Rectal smooth muscle tissue (tissue), 1 donor: ENCODE data around the gene NCR3LG1.
A peak's percentile ranks its signal among the peaks of the same experiment; 100 is the strongest.

Source experiments
- H3K27ac ChIP-seq: one replicate; pipeline ENCODE4 v1.7.0; 2013; ENCODE audit warnings: low read depth, low read length, inconsistent platforms
- H3K27me3 ChIP-seq: one replicate; pipeline ENCODE4 v1.7.0; 2013; ENCODE audit warnings: low read length; ENCODE audit not compliant: control insufficient read depth, insufficient read depth
- H3K36me3 ChIP-seq: one replicate; pipeline ENCODE4 v1.7.0; 2013; ENCODE audit warnings: low read length; ENCODE audit not compliant: control insufficient read depth, insufficient read depth
- H3K4me1 ChIP-seq: one replicate; pipeline ENCODE4 v1.7.0; 2013; ENCODE audit warnings: low read length; ENCODE audit not compliant: control insufficient read depth, insufficient read depth
- H3K4me3 ChIP-seq: one replicate; pipeline ENCODE4 v1.7.0; 2013; ENCODE audit warnings: low read length
- H3K9ac ChIP-seq: one replicate; pipeline ENCODE4 v1.7.0; 2013; ENCODE audit warnings: low read length

The NCR3LG1 gene

DNA sequence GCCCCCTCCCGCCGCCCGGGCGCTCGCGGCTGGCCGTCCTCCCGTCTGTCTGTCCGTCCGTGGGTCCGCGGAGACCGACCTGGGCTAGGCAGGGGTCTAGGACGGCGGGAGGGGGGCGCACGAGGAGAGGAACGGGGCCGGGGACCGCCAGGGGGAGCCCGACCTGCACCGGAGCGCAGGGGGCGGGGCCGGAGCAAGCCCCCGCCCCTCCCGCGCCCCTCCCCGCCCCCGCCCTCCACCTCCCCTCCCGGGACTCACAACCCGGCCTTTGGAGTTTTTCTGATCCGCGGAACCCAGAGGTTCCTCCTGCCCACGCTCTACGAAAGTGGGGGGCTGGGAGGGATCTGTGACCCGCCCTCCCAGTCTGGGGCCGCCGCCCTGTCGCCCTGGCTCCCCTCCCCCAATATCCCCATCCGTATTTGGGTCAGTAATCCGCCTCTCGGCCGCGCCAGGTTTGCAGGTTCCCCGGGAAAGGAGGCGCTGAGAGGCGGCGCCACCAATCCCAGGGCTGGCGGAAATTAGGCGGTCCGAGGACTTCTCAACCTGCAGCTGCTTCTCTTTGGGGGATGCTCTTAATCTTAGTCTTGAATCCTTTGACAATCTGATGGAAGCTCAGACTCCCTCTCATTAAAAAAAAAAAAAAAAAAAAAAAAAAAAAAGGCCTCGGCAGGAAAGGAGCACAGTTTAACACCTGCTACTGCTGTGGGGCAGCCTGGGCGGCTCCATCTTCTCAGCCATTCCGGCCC lies 37.8 kb downstream of the NCR3LG1 start:
- H3K27me3 ChIP-seq = no peaks in the 10 kb centered on the region
- H3K27ac ChIP-seq = no peak overlapping the region
- H3K36me3 ChIP-seq = no peaks in the 10 kb centered on the region
- H3K4me3 ChIP-seq = peak overlapping the region; percentile 70
- no peaks in the 10 kb centered on the region for H3K4me1 ChIP-seq
- no peak overlapping the region for H3K9ac ChIP-seq

DNA sequence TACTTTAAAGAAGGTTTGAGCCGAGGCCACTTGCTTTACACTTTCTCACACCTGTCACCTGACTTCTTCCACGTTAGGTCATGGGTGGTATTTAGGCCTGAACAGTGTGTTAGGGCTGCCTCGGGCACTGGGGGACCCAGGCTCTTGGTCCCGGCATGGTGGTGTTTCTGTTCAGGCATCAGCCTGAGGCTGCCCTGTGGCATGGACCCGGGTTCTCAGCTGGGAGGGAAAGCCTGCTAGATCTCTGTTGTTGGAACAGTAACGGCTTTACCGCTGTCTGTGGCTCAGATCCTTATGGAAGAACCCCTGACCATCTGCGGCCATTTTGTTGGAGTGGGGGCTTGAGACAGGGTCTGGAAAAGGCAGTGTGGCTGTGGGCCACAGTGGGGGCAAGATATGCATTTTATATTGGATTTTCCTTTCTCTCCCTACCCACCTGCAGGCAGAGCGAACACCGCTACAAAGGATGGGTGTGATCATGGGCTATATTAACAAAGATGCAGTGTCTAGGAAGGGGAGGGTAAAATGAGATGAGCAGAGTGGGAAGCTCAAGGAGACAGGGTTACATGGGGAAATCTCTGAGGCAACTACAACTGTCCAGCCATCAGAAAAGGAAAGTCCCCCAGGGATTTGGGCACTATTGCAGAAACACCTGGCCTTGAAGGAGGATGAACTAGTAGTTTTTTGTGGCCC lies 38.5 kb downstream of the NCR3LG1 start:
- Histone ChIP-seq H3K9ac (no peak overlapping the region), H3K27me3 (no peaks in the 10 kb centered on the region), H3K4me1 (no peaks in the 10 kb centered on the region), H3K27ac (no peak overlapping the region), H3K36me3 (no peaks in the 10 kb centered on the region), H3K4me3 (no peak overlapping the region)

DNA sequence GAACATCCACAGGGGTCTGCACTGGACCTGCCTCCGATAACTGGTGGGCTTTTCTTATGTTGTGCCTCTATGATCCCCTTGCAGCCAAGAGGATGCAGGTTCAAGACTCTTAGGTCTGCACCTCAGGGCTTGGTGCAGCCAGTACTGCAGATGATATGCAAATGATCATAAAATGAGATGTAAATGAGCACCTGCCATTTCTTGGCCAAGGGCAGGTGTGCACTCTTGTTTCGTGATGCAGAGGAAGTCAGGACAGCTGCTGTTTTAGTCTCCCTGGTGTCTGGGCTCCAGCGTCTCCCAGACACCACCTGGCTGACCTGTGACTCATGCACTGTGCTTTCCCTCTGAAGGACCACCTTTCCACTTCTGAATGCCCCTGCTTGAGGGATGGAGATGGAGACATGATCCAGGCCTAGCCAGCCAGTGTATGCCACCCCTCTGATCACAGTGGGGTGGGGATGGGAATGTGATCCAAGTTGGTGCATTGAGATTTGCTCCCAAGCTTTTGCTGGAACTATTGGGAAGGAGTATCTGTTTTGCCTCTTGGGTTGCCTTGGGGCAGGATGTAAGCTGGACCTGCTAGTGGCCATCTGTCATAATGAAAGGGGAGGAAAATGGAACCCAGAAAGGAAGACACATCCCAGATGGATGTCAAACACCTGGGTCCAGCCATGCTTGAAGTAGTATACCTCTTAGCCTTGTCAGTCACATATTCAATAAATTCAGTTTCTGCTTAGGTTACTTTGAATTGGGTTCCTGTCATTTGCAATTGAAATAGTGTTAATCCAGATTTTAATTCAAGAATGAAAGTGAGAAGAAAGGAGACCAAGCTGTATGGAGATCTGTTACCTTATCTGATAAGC lies 40.1 kb downstream of the NCR3LG1 start:
- no peaks in the 10 kb centered on the region for H3K36me3 ChIP-seq
- no peak overlapping the region for H3K4me3 ChIP-seq
- no peak overlapping the region for H3K9ac ChIP-seq
- no peaks in the 10 kb centered on the region for H3K4me1 ChIP-seq
- no peaks in the 10 kb centered on the region for H3K27me3 ChIP-seq
- H3K27ac ChIP-seq = no peak overlapping the region

DNA sequence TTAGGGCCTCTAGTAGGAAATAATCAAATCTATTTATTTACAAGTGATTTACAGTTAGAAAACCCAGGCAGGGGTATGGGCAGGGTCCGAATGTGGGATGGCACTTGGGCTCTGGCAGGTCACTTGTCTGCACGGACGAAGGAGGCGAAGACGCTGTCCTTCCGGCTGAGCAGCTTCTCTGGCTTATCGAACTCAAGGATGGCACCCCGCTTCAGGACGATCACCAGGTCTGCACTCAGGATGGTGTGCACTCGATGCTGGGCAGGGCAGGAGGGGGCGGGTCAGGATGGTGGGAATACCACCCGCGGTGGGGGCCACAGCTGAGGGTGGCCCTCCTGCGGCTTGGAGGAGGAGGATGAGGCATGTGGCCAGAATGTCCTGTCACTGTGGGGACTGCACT lies 41.3 kb downstream of the NCR3LG1 start:
- H3K36me3 ChIP-seq = no peaks in the 10 kb centered on the region
- no peak overlapping the region for H3K4me3 ChIP-seq
- H3K27ac ChIP-seq = no peak overlapping the region
- H3K27me3 ChIP-seq = no peaks in the 10 kb centered on the region
- no peaks in the 10 kb centered on the region for H3K4me1 ChIP-seq
- no peak overlapping the region for H3K9ac ChIP-seq

DNA sequence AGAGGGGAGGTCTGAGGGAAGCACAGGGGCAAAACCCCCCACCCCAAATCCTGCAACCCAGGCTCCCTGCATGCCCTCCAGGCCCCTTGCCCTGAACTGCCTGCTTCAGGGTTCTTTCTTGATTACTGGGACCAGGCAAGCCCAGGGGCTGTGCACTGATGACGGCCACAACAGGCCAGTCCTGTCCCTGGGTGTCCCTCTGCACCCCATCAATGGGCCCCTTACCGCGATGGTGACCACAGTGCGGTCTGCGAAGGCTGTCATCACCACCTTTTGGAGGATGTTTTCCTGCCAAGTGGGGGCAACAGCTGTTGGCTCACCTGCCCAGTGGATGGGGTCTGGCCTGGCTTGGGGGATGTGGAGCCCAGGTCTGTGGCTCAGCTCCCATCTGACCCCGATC lies 41.9 kb downstream of the NCR3LG1 start:
- no peaks in the 10 kb centered on the region for H3K36me3 ChIP-seq
- H3K4me3 ChIP-seq = no peak overlapping the region
- no peak overlapping the region for H3K9ac ChIP-seq
- no peak overlapping the region for H3K27ac ChIP-seq
- H3K4me1 ChIP-seq = no peaks in the 10 kb centered on the region
- H3K27me3 ChIP-seq = no peaks in the 10 kb centered on the region

DNA sequence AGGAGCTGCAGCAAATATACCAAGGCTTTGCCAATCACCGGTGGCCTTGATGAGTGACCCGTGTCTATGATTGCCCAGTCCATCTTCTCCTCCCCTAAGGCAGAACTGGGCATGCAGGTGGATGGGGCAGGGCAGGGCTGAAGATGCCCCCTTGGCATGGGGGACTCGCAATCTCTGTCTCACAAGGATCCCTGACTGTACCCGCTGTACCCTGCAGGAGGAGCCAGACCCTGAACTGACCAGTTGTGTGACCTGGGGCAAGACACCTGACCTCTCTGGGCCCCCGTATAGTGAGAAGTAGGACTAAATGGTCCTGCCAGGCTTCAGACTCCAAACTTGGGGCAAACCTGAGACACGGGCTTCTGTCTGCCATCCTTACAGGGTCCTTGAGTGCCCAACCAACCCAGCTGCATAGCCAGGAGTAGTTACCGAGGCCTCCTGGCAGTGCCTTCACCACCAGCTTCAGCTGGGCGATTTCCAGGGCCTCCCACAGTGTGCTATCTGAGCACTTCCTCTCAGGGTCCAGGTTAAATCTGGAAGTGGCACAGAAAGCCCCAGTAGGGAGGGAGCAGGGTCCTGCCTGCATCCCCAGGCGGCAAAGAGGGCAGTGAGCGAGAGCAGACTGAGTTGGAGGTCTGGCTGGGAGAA lies 43.3 kb downstream of the NCR3LG1 start:
- no peak overlapping the region for H3K9ac ChIP-seq
- no peaks in the 10 kb centered on the region for H3K27me3 ChIP-seq
- no peaks in the 10 kb centered on the region for H3K4me1 ChIP-seq
- H3K36me3 ChIP-seq = no peaks in the 10 kb centered on the region
- no peak overlapping the region for H3K4me3 ChIP-seq
- no peak overlapping the region for H3K27ac ChIP-seq

DNA sequence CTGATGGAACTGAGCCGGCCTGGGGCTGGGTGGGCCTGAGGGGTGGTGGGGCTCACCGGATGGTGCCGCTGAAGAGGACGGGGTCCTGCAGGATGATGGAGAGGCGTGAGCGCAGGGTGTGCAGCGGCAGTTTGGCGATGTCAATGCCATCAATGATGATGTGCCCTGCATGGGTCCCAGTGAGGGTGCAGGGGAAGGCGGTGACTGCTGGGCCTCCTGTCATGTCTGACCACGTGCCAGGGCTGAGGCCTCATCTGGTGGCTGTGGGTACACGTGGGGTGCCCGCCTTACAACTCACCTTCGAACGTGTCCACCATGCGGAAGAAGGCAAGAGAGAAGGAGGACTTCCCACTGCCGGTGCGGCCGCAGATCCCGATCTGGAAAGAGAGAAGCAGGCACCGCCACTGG lies 44.0 kb downstream of the NCR3LG1 start:
- Histone ChIP-seq H3K9ac (no peak overlapping the region), H3K27ac (no peak overlapping the region), H3K36me3 (no peaks in the 10 kb centered on the region), H3K27me3 (no peaks in the 10 kb centered on the region), H3K4me3 (no peak overlapping the region), H3K4me1 (no peaks in the 10 kb centered on the region)

DNA sequence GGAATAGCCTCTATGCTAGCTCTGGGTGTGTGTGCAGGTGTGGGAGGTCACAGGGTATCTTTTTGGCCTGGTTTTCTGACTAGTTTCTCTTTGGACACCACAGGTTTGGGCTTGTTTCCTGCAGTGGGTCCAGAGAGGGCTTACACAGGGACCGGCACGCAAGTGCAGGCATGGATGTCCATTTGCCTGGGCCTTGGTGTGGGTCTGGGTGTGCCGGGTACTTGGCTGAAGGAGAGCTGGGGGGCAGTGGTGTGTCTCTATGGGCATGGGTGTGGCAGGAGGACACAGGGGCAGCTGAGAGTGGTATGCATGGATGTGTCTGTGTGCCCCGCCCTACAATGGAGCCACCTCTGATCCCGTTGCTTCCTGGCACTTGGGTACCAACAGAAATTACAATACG lies 44.4 kb downstream of the NCR3LG1 start:
- H3K9ac ChIP-seq = no peak overlapping the region
- H3K4me3 ChIP-seq = no peak overlapping the region
- H3K27me3 ChIP-seq = no peaks in the 10 kb centered on the region
- no peaks in the 10 kb centered on the region for H3K36me3 ChIP-seq
- no peaks in the 10 kb centered on the region for H3K4me1 ChIP-seq
- H3K27ac ChIP-seq = no peak overlapping the region

DNA sequence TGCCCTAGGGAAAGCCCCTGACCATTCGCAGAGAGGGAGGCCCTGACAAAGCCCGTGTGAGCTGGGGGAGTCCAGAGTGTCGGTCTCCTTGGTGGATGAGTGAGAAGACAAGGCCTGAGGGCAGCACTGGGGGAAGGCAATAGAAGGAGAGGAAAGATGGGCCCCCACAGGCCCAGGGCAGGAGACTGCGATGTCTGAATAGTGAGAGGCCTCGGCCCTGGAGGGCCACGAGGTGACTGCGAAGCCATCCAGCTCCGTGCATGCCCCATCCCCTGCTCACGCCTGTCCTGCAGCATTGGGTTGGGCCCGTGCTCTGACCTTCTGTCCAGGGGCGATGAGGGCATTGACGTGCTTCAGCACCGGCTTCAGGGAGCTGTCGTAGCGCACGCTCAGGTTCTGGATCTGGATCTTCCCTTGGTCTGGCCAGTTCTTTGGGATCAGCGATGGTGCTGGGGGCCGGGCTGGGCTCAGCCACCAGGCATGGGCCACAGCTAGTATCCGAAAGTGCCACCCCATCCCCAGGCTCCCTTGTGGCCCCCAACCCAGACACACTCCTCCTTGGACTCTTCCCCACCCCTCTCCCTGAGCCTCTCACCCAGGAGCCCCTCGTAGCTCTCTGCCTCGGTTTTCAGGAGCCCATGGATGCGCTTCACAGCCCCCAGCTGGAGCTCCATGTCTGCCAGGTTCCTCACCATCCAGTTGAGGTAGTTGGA lies 45.2 kb downstream of the NCR3LG1 start:
- H3K27ac ChIP-seq = no peak overlapping the region
- H3K36me3 ChIP-seq = no peaks in the 10 kb centered on the region
- no peak overlapping the region for H3K9ac ChIP-seq
- no peak overlapping the region for H3K4me3 ChIP-seq
- no peaks in the 10 kb centered on the region for H3K27me3 ChIP-seq
- no peaks in the 10 kb centered on the region for H3K4me1 ChIP-seq

DNA sequence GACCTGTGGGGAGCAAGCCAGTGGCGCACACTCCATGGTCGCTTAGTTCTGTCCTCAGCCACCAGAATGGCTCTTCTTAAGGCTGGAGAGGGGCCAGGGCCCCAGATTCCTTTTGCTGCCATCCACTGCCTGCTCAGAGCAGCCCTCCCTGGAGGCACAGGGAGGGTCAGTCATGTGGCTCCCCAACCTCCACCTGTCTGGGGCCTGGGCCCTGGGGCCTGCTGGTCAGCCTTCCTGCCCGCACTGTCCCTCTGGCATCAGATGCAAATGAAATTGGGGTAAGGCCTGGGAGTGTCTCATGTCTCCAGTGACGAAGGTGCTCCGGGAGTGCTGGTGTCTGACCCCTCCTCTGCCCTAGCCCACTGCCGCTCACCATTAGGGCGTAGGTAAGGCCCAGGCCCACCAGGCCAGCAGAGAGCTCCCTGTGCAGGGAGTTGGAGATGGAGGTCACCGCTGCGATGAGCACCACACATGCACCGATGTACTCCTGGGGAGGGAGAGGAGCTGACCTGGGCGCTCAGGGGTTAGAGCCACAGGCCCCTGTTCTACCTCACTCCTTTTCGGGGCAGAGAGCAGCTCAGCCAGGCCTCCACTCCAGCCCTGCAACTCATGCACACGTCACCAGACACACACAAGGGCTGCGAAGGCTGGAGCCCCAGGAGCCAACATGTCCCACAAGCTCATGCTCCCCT lies 45.9 kb downstream of the NCR3LG1 start:
- H3K9ac ChIP-seq = no peak overlapping the region
- no peaks in the 10 kb centered on the region for H3K36me3 ChIP-seq
- H3K27me3 ChIP-seq = no peaks in the 10 kb centered on the region
- no peaks in the 10 kb centered on the region for H3K4me1 ChIP-seq
- no peak overlapping the region for H3K27ac ChIP-seq
- H3K4me3 ChIP-seq = no peak overlapping the region

DNA sequence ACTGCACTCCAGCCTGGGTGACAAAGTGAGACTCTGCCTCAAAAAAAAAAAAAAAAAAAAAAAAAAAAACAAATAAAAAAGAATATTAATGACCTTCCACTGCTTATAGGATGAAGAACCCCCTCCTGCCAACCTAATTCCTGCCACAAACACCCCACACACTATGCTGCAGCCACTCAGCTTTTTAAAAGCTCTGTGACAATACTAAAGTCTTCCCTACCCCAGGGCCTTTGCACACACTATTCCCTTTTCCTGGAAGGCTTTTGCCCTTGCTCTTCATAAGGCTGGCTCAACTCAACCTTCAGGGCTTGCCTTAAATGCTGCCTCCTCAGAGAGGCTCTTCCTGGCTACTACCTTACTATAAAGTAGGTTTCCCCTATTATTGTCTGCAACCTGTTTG lies 47.6 kb downstream of the NCR3LG1 start:
- Histone ChIP-seq H3K27me3 (no peaks in the 10 kb centered on the region), H3K27ac (no peak overlapping the region), H3K9ac (no peak overlapping the region), H3K4me1 (no peaks in the 10 kb centered on the region), H3K36me3 (no peaks in the 10 kb centered on the region), H3K4me3 (no peak overlapping the region)
